Thyroid gland (tissue), 4 donors: Measurements from ENCODE around the gene PKNOX2. TPM values are rescaled to one million over a fixed set of nuclear protein-coding genes. Genes with fewer than 3 reads are reported as not detected.

Experiments used
- DNase-seq, 2 donors: peaks; one replicate each; pipeline ENCODE4 v3.0.0-alpha.2; 2019
- H3K27ac ChIP-seq, 3 donors: fragments of 200-600 bp; sonication (generic); 1 replicate in 2 of 3; 2 replicates in 1 of 3; pipeline ENCODE4 v1.5.1; 2016 to 2019; ENCODE audit warnings: mild to moderate bottlenecking in 1 of 3, moderate library complexity in 1 of 3
- H3K27me3 ChIP-seq: fragments of 200-600 bp; sonication (generic); one replicate; pipeline ENCODE4 v1.5.1; 2019
- H3K36me3 ChIP-seq, 2 donors: fragments of 200-600 bp; sonication (generic); one replicate each; pipeline ENCODE4 v1.5.1; 2016 to 2019
- H3K4me1 ChIP-seq, 2 donors: fragments of 200-600 bp; sonication (generic); one replicate each; pipeline ENCODE4 v1.5.1; 2017 to 2019
- H3K4me3 ChIP-seq, 3 donors: fragments of 200-600 bp; sonication (generic); replicated peaks in 1 of 3; 1 replicate in 2 of 3; 2 replicates in 1 of 3; pipeline ENCODE4 v1.5.1; 2016; ENCODE audit warnings: mild to moderate bottlenecking in 1 of 3
- H3K9me3 ChIP-seq: fragments of 200-600 bp; sonication (generic); one replicate; pipeline ENCODE4 v1.5.1; 2017
- POLR2A ChIP-seq, 2 donors: fragments of 450-650 bp; IDR thresholded peaks; one replicate each; pipeline ENCODE4 v1.6.1; 2017; ENCODE audit warnings: antibody characterized with exemption in 2 of 2, mild to moderate bottlenecking in 2 of 2, moderate library complexity in 1 of 2
- WGBS, 2 donors: methylation state at CpG; one replicate each; pipeline ENCODE4 v1.1.5; 2017; 5-methylcytosine and 5-hydroxymethylcytosine counted together
- intact Hi-C: fragments of 100-400 bp; cut with DNase I; formaldehyde crosslinking; loops from one replicate; pipeline ENCODE4 v1.15.1; 2023
- total RNA-seq, 4 donors: library from RNA; depleted of rRNA; stranded (reverse); fragments of >200 nt; gene quantifications; one replicate each; pipeline ENCODE4 v1.2.3, GENCODE V29; 2016
- TF ChIP-seq, protein P1 (sequence below), 6 experiments: fragments of 200-600 bp in 3 of 6; fragments of 450-650 bp in 3 of 6; sonication (generic) in 3 of 6; IDR thresholded peaks; one replicate each; pipeline ENCODE4 v1.5.1; 2016 to 2019; ENCODE audit warnings: antibody characterized with exemption in 6 of 6, mild to moderate bottlenecking in 2 of 6, inconsistent platforms in 1 of 6, moderate library complexity in 1 of 6

Gene PKNOX2
- total RNA-seq, 4 donors from 2014 or later = 6.3 to 28.0 (median 18.7) TPM

DNA sequence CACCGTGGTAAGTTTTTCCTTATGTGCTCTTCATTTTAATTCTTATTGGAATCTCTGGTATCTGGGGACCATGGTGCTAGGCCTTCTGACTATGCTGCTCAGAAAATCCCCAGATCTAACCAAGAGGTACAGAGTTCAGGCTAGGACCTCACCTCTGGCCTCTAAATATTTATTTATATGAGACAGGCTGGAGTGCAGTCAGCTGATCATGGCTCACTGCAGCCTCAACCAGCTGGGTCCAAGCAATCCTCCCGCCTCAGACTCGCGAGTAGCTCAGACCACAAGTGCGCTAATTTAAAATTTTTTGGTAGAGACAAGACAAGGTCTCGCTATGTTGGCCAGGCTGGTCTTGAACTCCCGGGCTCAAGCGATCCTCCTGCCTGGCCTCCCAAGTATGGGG is 38.4 kb downstream of the PKNOX2 start:
- no peaks in the 10 kb centered on the region for H3K9me3 ChIP-seq
- no peak overlapping the region for H3K27ac ChIP-seq
- no peak overlapping the region for H3K4me3 ChIP-seq
- no peak for DNase-seq
- H3K27me3 ChIP-seq = no peaks in the 10 kb centered on the region
- intact Hi-C loops = no loop called here
- TF ChIP-seq, protein P1, sequence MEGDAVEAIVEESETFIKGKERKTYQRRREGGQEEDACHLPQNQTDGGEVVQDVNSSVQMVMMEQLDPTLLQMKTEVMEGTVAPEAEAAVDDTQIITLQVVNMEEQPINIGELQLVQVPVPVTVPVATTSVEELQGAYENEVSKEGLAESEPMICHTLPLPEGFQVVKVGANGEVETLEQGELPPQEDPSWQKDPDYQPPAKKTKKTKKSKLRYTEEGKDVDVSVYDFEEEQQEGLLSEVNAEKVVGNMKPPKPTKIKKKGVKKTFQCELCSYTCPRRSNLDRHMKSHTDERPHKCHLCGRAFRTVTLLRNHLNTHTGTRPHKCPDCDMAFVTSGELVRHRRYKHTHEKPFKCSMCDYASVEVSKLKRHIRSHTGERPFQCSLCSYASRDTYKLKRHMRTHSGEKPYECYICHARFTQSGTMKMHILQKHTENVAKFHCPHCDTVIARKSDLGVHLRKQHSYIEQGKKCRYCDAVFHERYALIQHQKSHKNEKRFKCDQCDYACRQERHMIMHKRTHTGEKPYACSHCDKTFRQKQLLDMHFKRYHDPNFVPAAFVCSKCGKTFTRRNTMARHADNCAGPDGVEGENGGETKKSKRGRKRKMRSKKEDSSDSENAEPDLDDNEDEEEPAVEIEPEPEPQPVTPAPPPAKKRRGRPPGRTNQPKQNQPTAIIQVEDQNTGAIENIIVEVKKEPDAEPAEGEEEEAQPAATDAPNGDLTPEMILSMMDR (IDR thresholded peaks at IDR 0.05) = no peak
- no peak for TF ChIP-seq POLR2A (IDR thresholded peaks at IDR 0.05)
- H3K4me1 ChIP-seq = peaks cover 4 to 15% of the 10 kb centered on the region in 2 donors
- H3K36me3 ChIP-seq = no peaks in the 10 kb centered on the region
- 91 to 98% methylated on average over 8 of the region's 8 CpGs for WGBS, 2 donors

DNA sequence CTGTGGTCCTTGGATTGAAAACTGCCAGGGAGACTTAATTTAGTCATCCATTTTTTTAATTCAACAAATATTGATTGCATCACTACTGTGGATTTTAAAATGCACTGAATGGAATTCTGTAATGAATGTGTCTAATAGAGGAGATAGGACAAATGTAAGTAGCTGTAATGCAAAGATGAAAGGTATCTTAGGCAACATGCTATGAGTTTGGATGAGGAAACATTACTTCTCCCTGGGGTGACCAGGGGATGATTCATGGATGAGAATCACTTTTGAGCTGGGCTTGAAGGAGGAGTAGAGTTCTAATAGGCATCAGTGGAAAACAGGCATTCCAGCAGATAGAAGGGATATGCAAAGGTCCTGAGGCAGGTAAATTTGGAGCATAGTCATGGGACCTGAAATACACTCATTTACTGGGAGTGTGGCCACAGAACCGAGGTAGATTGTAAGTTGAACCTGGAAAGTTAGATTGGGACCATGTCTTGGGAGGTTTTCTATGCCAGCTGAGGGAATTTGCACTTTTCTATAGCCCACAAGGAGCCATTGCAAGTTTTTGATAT is 43.4 kb downstream of the PKNOX2 start:
- Histone ChIP-seq H3K36me3 (no peaks in the 10 kb centered on the region), H3K4me1 (peaks cover 0 to 12% of the 10 kb centered on the region in 2 donors), H3K9me3 (no peaks in the 10 kb centered on the region), H3K4me3 (no peak overlapping the region), H3K27ac (no peak overlapping the region), H3K27me3 (no peaks in the 10 kb centered on the region)
- WGBS, 2 donors = 83% methylated on average over 1 of the region's 1 CpG; no CpG with 5 or more reads in 1 of the 2 donors
- intact Hi-C loops = no loop called here
- TF ChIP-seq POLR2A (IDR thresholded peaks at IDR 0.05) = no peak
- TF ChIP-seq, protein P1 (IDR thresholded peaks at IDR 0.05) = no peak
- no peak for DNase-seq

DNA sequence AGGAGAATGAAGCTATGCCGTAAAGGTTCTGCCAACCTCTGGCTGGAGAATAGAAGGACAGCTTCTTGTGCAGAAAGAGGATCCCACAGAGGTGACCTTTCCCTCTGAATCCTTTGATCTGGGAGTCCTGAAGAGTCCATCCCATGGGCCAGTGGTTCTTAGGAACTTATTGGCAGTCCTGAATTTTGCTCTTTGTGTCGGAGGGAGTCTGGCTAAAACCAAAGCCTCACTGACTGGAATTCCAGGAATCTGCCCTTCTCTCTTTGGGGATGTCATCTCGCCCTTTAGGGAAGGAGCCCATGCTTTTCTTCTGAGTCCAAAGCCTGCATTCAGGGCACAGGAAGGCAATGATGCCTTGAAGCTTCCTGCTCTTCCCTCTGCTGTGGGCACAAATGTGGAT is 45.5 kb downstream of the PKNOX2 start:
- no peak for DNase-seq
- intact Hi-C loops = no loop called here
- Histone ChIP-seq H3K9me3 (no peaks in the 10 kb centered on the region), H3K27me3 (no peaks in the 10 kb centered on the region), H3K4me1 (peaks cover 2 to 10% of the 10 kb centered on the region in 2 donors), H3K4me3 (no peak overlapping the region), H3K36me3 (no peaks in the 10 kb centered on the region), H3K27ac (no peak overlapping the region)
- no peak for TF ChIP-seq POLR2A (IDR thresholded peaks at IDR 0.05)
- TF ChIP-seq, protein P1 (IDR thresholded peaks at IDR 0.05) = no peak
- WGBS, 2 donors = 59 to 68% methylated on average over 2 to 3 of the region's 3 CpGs

DNA sequence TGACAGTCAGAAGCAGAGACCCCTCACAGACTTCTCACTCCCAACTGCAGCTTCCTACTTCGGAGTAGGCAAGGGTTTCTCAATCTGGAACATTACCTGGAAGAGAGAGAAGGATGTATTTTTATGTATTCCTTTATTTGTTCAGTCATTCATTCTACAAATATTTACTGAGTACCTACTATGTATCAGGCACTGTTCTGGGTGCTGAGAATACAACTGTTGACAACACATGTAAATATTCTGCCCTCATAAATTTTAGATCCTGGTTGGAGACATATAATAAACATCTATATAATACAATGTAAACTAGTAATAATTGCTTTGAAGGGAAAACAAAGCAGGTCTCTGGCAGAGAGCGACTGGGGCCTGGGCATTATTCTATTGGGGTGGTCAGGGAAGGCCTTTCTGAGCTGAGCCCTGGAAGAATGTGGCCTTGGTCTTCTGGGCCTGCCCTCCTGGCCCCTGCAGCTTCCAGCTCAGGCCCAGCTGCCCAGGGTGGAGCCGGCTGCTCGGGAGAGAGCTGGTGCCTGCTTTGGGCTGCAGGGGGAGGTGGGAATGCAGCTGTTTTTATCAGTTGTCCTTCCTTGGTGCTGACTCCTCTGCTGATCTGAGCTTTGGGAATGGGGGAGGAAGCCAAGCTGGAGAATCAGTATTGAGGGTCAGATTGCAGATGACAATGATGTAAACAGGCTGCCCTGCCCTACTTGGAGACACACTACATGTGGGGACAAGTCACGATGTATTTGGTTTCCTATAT is 46.8 kb downstream of the PKNOX2 start:
- 72 to 86% methylated on average over 5 of the region's 5 CpGs for WGBS, 2 donors
- Histone ChIP-seq H3K4me1 (peaks cover 4 to 23% of the 10 kb centered on the region in 2 donors), H3K27ac (no peak overlapping the region), H3K9me3 (no peaks in the 10 kb centered on the region), H3K4me3 (no peak overlapping the region), H3K36me3 (no peaks in the 10 kb centered on the region), H3K27me3 (no peaks in the 10 kb centered on the region)
- TF ChIP-seq, protein P1 (IDR thresholded peaks at IDR 0.05) = no peak
- TF ChIP-seq POLR2A (IDR thresholded peaks at IDR 0.05) = no peak
- DNase-seq = no peak
- intact Hi-C loops = no loop called here

DNA sequence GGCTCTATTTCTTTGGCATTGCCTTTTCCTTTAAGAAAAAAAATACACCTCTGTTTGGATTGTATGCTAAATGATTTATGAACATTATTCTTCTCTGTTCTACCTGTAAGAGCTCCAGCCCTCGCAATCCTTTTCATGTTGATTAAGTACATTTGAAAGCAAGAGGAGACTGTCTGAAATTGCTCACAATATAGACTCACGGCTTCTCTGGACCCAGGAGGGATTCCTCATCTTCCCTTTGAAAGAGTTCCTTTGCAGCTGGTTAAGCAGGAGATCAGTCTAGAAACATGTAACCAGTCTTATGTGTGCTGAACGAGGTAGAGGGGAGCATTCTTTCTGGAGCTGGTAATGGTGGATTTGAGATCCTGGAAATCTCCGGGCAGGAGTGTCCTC is 47.4 kb downstream of the PKNOX2 start:
- Histone ChIP-seq H3K36me3 (no peaks in the 10 kb centered on the region), H3K4me3 (no peak overlapping the region), H3K27me3 (no peaks in the 10 kb centered on the region), H3K9me3 (no peaks in the 10 kb centered on the region), H3K27ac (no peak overlapping the region), H3K4me1 (peaks cover 4 to 23% of the 10 kb centered on the region in 2 donors)
- no peak for DNase-seq
- intact Hi-C loops = no loop called here
- TF ChIP-seq, protein P1 (IDR thresholded peaks at IDR 0.05) = no peak
- WGBS, 2 donors = 69 to 91% methylated on average over 4 of the region's 4 CpGs
